Cardiac fibroblast (primary cell): Measurements from ENCODE around the gene VSIG4.

Experiments used
- DNase-seq, 2 donors: peaks; one replicate each; pipeline versions ENCODE4 v3.0.0 to v3.0.0-alpha.2; 2010; ENCODE audit warnings: low read depth in 2 of 2
- H3K4me3 ChIP-seq, 2 donors: replicated peaks in 1 of 2; 1 replicate in 1 of 2; 2 replicates in 1 of 2; pipeline ENCODE4 v1.5.1; 2011; ENCODE audit warnings: low read depth in 2 of 2, low read length in 2 of 2, mild to moderate bottlenecking in 2 of 2, moderate library complexity in 1 of 2
- TF ChIP-seq, protein P1 (sequence below): IDR thresholded peaks from one replicate; pipeline ENCODE4 v1.5.1; 2011; ENCODE audit warnings: low read depth, mild to moderate bottlenecking, low read length, inconsistent platforms

The VSIG4 gene

DNA sequence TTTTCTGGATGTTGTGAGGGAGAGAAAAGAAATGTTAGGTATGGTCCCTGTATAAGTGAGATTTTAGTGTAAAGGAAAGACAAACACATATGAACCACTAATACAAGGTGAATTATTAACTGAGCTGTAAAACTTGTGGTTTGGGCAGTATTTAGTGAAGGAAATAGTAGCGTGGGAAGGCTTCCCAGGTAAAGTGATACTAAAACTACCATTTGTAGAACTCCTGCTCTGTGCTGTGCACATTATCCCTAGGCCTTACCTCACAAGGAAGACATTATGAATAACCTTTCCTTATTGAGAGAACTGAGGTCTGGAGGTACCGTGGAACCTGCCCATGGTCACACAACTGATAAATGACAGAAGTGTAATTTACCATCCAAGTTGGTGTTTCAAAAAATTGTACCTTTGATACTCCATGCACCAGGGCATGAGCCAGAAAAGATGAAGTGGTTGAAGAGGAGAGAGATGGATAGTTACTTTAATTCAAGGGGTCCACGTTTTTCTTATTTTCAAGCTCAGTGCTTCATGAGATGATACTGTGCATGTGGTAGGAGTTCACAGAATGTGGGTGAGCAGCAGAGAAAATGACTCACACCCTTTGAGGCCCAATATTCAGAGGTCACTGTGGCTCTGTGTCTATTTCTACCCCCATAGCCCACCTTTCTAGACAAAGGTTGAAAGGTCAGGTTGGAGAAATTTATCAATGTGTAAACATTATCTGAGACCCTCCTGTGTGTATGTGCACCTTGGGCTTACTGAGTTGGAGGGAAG, 2.6 kb upstream of the VSIG4 start:
- DNase-seq: no peak
- TF ChIP-seq, protein P1, sequence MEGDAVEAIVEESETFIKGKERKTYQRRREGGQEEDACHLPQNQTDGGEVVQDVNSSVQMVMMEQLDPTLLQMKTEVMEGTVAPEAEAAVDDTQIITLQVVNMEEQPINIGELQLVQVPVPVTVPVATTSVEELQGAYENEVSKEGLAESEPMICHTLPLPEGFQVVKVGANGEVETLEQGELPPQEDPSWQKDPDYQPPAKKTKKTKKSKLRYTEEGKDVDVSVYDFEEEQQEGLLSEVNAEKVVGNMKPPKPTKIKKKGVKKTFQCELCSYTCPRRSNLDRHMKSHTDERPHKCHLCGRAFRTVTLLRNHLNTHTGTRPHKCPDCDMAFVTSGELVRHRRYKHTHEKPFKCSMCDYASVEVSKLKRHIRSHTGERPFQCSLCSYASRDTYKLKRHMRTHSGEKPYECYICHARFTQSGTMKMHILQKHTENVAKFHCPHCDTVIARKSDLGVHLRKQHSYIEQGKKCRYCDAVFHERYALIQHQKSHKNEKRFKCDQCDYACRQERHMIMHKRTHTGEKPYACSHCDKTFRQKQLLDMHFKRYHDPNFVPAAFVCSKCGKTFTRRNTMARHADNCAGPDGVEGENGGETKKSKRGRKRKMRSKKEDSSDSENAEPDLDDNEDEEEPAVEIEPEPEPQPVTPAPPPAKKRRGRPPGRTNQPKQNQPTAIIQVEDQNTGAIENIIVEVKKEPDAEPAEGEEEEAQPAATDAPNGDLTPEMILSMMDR: no peak
- no peak overlapping the region for H3K4me3 ChIP-seq

DNA sequence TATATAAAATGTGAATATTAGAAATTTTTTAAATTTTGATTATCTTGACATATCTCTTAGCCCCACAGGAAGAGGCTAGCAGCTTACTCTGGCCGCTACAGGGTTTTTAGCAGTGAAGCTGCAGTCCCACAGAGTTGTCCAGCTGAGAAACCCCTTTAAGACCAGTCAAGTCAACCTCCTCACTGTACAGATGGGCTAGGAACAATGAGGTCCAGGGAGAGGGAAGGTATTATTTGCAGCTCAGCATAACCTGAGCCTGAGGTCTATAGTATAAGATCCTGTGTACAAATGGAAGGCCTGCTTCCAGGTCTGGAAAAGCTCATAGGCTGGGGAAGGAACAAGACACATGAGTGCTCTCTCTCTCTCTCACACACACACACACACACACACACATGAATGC, 1.8 kb downstream of the VSIG4 start:
- DNase-seq: no peak
- no peak overlapping the region for H3K4me3 ChIP-seq
- TF ChIP-seq, protein P1: no peak

DNA sequence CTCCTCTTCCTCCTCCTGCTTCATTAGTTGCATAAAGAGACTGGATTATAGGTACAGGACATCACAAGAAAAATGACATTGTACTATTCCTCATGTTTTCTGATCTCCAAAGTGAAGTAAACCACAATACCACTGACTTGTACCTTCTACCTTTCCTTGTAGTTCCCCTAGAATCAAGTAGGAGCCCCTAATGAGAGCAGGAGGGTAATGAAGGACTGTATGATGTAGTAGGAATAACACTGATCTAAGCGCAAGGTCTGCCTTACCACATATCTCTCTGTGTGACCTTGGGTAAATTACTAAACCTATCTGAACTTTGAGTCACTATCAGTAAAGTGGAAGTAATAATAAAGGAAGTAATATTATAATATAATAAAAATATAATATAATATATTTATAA, 3.6 kb downstream of the VSIG4 start:
- no peak overlapping the region for H3K4me3 ChIP-seq
- DNase-seq: no peak
- TF ChIP-seq, protein P1: no peak

DNA sequence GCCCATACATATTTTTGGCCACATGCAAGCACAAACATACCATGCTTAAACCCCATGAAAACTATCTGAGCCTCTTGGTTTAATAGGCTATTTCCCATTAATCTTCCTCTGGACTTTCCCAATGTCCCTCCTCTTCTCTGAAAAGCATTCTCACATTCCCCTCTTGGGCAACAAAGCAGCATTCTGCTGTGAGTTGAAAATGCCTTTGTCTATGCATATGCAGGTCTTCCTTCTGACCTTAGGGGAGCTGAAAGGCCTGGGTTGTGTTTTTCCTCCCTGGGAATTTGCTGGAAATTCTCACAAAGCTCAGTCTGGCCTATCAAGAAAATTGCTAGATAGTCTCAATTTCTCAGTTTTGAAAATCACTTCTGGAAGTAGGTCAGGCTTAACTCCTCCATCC, 4.2 kb downstream of the VSIG4 start:
- DNase-seq: no peak
- H3K4me3 ChIP-seq: no peak overlapping the region
- TF ChIP-seq, protein P1: no peak

DNA sequence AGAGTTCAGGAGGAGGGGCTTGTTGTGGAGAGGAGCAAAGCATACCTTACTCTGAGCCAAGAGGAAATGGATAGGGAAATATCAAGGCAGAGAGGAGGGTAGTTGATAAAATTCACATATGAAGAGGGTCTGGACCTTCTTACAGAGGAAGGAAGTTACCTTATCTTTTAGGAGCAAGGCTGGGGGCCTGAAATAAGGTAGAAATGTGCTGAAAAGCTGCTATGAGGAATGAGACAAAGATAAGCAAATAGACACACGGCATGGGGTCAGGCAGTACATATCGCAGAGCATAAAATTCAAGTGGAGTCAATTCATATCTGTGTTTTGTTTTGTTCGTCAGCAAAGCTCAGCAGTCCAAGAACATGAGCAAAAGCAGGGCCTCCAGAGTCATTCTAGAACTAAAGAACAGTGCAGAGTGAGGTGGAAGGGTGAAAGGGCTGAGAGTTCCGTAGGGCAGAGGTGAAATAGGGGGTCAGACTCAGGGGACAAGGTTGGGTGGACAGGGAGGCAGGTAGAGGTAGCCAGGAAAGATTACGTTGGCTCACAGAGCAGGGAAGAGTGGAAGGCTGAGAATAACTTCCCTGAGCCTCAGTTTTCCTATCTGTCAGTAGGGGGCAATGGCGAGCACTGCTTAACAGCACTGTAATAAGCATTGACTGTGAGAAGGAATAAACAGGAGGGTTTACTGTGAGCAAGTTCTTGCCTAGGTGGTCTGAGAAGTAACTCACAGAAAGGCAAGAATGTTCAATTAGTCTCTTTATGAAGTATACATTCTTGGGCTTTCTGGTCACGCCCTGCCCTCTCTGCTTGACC, 9.2 kb downstream of the VSIG4 start:
- H3K4me3 ChIP-seq: no peak overlapping the region
- peak; percentile 15 to 49 for DNase-seq
- TF ChIP-seq, protein P1: peak; percentile 75

DNA sequence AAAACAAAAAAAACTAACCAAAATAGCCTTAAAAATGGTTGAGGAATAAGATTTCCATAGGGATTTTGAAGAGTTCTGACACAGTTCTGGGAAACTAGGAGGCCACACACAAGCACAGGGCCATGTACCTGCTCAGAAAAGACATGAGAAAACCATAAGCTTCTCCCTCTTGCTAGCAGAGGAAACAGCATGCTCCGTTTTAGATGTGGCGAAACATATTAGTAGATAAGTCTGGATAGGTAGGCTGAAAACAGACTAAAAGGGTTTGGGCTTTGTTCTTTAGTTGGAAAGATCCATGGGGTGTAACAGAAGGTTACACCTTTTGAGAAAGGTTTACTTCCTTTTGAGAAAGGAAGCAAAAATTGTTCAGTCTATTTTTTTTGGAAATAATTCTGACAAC, 10.9 kb downstream of the VSIG4 start:
- DNase-seq: no peak
- TF ChIP-seq, protein P1: no peak
- no peak overlapping the region for H3K4me3 ChIP-seq
